Heart right ventricle (tissue), 16 donors: ENCODE results near the gene GBA2. TPM values are rescaled to one million over a fixed set of nuclear protein-coding genes. Genes with fewer than 3 reads are reported as not detected.

ENCODE experiments used
- ATAC-seq, 8 donors: fragments of 200-7000 bp; cut with Tn5 transposase; one replicate each; pipeline ENCODE4 v1.9.1; 2020; ENCODE audit warnings: mild to moderate bottlenecking in 8 of 8, moderate library complexity in 8 of 8, moderate number of reproducible peaks in 1 of 8
- DNase-seq, 2 donors: peaks; one replicate each; pipeline ENCODE4 v3.0.0-alpha.2; 2020
- H3K27ac ChIP-seq, 10 donors: fragments of 200-600 bp; sonication (generic) in 2 of 10; one replicate each; pipeline versions ENCODE4 v1.5.0 to v1.8.0; 2020 to 2022; ENCODE audit warnings: mild to moderate bottlenecking in 3 of 10
- H3K27me3 ChIP-seq, 7 donors: fragments of 200-600 bp; one replicate each; pipeline ENCODE4 v1.8.0; 2021 to 2022; ENCODE audit warnings: mild to moderate bottlenecking in 2 of 7
- H3K36me3 ChIP-seq, 9 donors: fragments of 200-600 bp; sonication (generic) in 1 of 9; one replicate each; pipeline versions ENCODE4 v1.5.0 to v1.8.0; 2020 to 2022; ENCODE audit warnings: mild to moderate bottlenecking in 2 of 9
- H3K4me1 ChIP-seq, 9 donors: fragments of 200-600 bp; sonication (generic) in 1 of 9; one replicate each; pipeline versions ENCODE4 v1.5.0 to v1.8.0; 2020 to 2022; ENCODE audit warnings: mild to moderate bottlenecking in 4 of 9
- H3K4me3 ChIP-seq, 10 donors: fragments of 200-600 bp; sonication (generic) in 2 of 10; one replicate each; pipeline versions ENCODE4 v1.5.0 to v1.8.0; 2020 to 2022; ENCODE audit warnings: mild to moderate bottlenecking in 7 of 10, moderate library complexity in 2 of 10
- H3K9me3 ChIP-seq, 11 donors: fragments of 200-600 bp in 10 of 11; sonication (generic) in 2 of 11; one replicate each; pipeline versions ENCODE4 v1.5.0 to v1.8.0; 2013 to 2022; ENCODE audit warnings: mild to moderate bottlenecking in 2 of 11, control low read depth in 1 of 11, moderate library complexity in 1 of 11
- WGBS, 2 donors: extraction: QIAGEN DNeasy Blood & Tissue Kit; methylation state at CpG; one replicate each; pipeline ENCODE4 v1.1.7; 2013; ENCODE audit warnings: inconsistent platforms in 1 of 2; 5-methylcytosine and 5-hydroxymethylcytosine counted together
- intact Hi-C, 10 donors: fragments of 100-400 bp; cut with DNase I; formaldehyde crosslinking; loops; one replicate each; pipeline versions ENCODE4 v1.11.1 to v1.14.2; 2022
- polyA plus RNA-seq, 2 donors: library from polyadenylated mRNA; stranded (reverse); fragments of 200-250 nt; gene quantifications; one replicate each; pipeline ENCODE4 v1.2.3, GENCODE V29; 2013
- total RNA-seq, 10 donors: library from RNA; stranded (reverse); fragmentation: NEBNext Ultra II Directional in 3 of 10; extraction: Animal tissue kit (Norgen Biotek cat#: 25700) in 3 of 10; gene quantifications; one replicate each; pipeline versions ENCODE4 v1.2.1 to v1.2.4, GENCODE V29; 2021 to 2023
- TF ChIP-seq, protein P1 (sequence below), 9 donors: fragments of 200-600 bp; sonication (generic) in 2 of 9; IDR thresholded peaks; one replicate each; pipeline versions ENCODE4 v1.5.0 to v1.8.0; 2021 to 2022; ENCODE audit warnings: antibody characterized with exemption in 9 of 9, mild to moderate bottlenecking in 5 of 9, moderate library complexity in 1 of 9
- donor health status: Arrhythmogenic right ventricular cardiomyopathy.
- donor health status: ischemic (EF 13 %, LVEDD 7.1; RV severe dilation, severe dysfunction).
- donor health status: healthy with polysubstance abuse.
- donor health status: DM: no; HTN: yes; CAD: no.
- donor health status: DM: no; HTN: no; CAD: no.
- donor health status: ischemic (EF 25% LVEDD 6.9; RV normal size, moderate dysfunction).
- donor health status: ischemic (EF 25% LVEDD 5.7; RV mildly dilated, moderate dysfunction).
- donor health status: healthy.
- donor health status: DM: yes; HTN: yes; CAD: no.
- donor health status: Ischemic cardiomyopathy.
- donor health status: ischemic (EF 35%, LVEDD 5.7; RV mildly dilated, moderate dysfunction).
- donor health status: nonischemic (EF 11% LVEDD 7.7; RV severe dilation, severe dysfunction).
- donor health status: DM: yes; HTN: yes; CAD: no.
- donor health status: PGD.
- donor health status: ischemic (EF 29% LVEDD 5.4; RV normal size, mild dysfunction).
- donor health status: nonischemic (EF 23%, LVEDD 6.1; RV moderate dilation, normal function).

GBA2 gene
- total and polyA plus RNA-seq, 12 donors: 47.4 to 102 (median 79.5) TPM

- H3K27me3 ChIP-seq: no peaks in the 10 kb centered on the region
- TF ChIP-seq, protein P1, sequence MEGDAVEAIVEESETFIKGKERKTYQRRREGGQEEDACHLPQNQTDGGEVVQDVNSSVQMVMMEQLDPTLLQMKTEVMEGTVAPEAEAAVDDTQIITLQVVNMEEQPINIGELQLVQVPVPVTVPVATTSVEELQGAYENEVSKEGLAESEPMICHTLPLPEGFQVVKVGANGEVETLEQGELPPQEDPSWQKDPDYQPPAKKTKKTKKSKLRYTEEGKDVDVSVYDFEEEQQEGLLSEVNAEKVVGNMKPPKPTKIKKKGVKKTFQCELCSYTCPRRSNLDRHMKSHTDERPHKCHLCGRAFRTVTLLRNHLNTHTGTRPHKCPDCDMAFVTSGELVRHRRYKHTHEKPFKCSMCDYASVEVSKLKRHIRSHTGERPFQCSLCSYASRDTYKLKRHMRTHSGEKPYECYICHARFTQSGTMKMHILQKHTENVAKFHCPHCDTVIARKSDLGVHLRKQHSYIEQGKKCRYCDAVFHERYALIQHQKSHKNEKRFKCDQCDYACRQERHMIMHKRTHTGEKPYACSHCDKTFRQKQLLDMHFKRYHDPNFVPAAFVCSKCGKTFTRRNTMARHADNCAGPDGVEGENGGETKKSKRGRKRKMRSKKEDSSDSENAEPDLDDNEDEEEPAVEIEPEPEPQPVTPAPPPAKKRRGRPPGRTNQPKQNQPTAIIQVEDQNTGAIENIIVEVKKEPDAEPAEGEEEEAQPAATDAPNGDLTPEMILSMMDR (IDR thresholded peaks at IDR 0.05): no peak
- H3K36me3 ChIP-seq: peaks cover 19 to 100% (median 96%) of the 10 kb centered on the region in 9 donors
- intact Hi-C loops: no loop called here
- no peak overlapping the region for H3K4me3 ChIP-seq
- ATAC-seq (no peak), DNase-seq (no peak)
- WGBS, 2 donors: 88 to 94% methylated on average over 10 of the region's 10 CpGs
- no peaks in the 10 kb centered on the region for H3K9me3 ChIP-seq
- no peak overlapping the region for H3K27ac ChIP-seq
- peaks cover 0 to 10% (median 0%) of the 10 kb centered on the region in 9 donors for H3K4me1 ChIP-seq
Observed at GRCh38 chr9:35706951-35707350, 42.1 kb downstream of the GBA2 start.

- Histone ChIP-seq H3K27ac (no peak overlapping the region), H3K4me3 (no peak overlapping the region), H3K27me3 (no peaks in the 10 kb centered on the region), H3K36me3 (peaks cover 19 to 100% (median 96%) of the 10 kb centered on the region in 9 donors), H3K9me3 (no peaks in the 10 kb centered on the region), H3K4me1 (peaks cover 0 to 13% (median 0%) of the 10 kb centered on the region in 9 donors)
- intact Hi-C loops: no loop called here
- TF ChIP-seq, protein P1 (IDR thresholded peaks at IDR 0.05): no peak
- 89 to 97% methylated on average over 7 of the region's 7 CpGs for WGBS, 2 donors
- DNase-seq (no peak), ATAC-seq (no peak)
Observed at GRCh38 chr9:35705836-35706430, 43.1 kb downstream of the GBA2 start.

- WGBS, 2 donors: 78 to 82% methylated on average over 8 of the region's 8 CpGs
- Histone ChIP-seq H3K27me3 (no peaks in the 10 kb centered on the region), H3K36me3 (peaks cover 16 to 100% (median 96%) of the 10 kb centered on the region in 9 donors), H3K4me1 (peaks cover 0 to 19% (median 5%) of the 10 kb centered on the region in 9 donors), H3K27ac (peak overlapping the region in 2 of 10 donors; percentile 9 to 44), H3K9me3 (no peaks in the 10 kb centered on the region), H3K4me3 (no peak overlapping the region)
- intact Hi-C loops: no loop called here
- DNase-seq: no peak
- TF ChIP-seq, protein P1 (IDR thresholded peaks at IDR 0.05): no peak
- ATAC-seq: no peak
Observed at GRCh38 chr9:35705372-35705771, 43.7 kb downstream of the GBA2 start.

DNA sequence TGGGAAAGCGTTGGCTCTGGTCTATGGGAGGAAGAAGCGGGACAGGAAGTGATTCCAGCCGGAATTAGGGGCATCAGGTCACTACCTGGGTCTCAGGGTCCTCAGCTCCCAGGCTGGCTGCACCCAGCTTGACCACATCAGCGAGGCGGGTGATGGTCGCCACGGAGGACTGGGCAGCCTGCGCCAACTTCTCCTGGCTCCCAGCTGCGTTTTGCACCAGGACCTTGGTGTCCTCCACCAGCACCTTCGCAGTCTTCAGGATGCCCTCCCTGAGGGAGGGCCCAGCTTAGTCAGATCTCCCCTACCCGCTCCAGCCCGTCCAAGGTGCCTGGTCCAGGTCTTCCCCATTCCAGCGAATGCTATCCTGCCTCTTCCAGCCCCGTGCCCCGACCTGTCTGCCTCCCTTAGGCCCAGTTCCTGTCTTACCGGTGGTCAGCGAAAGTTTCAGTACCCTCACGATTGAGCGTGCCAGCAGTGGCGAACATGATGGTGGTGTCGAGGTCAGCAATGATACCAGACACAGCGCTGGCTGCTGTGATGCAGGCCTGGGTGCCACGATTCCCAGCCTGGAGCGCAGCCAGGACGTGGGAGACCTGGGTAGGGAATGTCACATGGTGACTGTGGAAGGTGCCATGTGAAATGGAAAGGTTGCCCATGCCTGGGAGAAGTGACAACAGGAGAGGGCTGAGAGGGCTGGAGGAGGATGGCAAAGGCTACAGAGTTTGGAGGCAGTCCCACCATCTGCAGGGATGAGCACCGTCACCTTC, 44.9 kb downstream of the GBA2 start:
- WGBS, 2 donors: 88 to 90% methylated on average over 26 of the region's 26 CpGs
- no peaks in the 10 kb centered on the region for H3K9me3 ChIP-seq
- TF ChIP-seq, protein P1 (IDR thresholded peaks at IDR 0.05): no peak
- H3K27me3 ChIP-seq: no peaks in the 10 kb centered on the region
- intact Hi-C loops: no loop called here
- DNase-seq (peak; percentile 38 to 59), ATAC-seq (peak in 7 of 8 donors; percentile 21 to 68 (median 58))
- H3K4me3 ChIP-seq: no peak overlapping the region
- peaks cover 0 to 23% (median 5%) of the 10 kb centered on the region in 9 donors for H3K4me1 ChIP-seq
- H3K27ac ChIP-seq: peak overlapping the region in 1 of 10 donors; percentile 44
- H3K36me3 ChIP-seq: peaks cover 20 to 100% (median 100%) of the 10 kb centered on the region in 9 donors
